Keratinocyte (primary cell): Measurements from ENCODE around the gene PHACTR1. TPM values are rescaled to one million over a fixed set of nuclear protein-coding genes. Genes with fewer than 3 reads are reported as not detected.

Source experiments
- DNase-seq: peaks from one replicate; pipeline ENCODE4 v3.0.0-alpha.2; 2011; ENCODE audit warnings: low read depth, missing footprints, low spot score
- FAIRE-seq: peaks from 2 replicates; lab custom pipeline; 2011; peaks lifted over from hg19 to GRCh38; lab: Jason Lieb, UNC
- H2AFZ ChIP-seq: 2 replicates; pipeline ENCODE4 v1.6.0; 2012; ENCODE audit warnings: low read length, control low read depth, inconsistent platforms; ENCODE audit not compliant: control insufficient read depth
- H3K27ac ChIP-seq: 2 replicates; pipeline ENCODE4 v1.5.1; 2011; ENCODE audit warnings: low read length; ENCODE audit not compliant: control insufficient read depth, insufficient read depth
- H3K27me3 ChIP-seq: 3 replicates; pipeline ENCODE4 v1.6.0; 2011; ENCODE audit warnings: low read length; ENCODE audit not compliant: control insufficient read depth, insufficient read depth; ENCODE audit errors: extremely low read depth
- H3K36me3 ChIP-seq, 2 experiments: 2 replicates in 1 of 2; 3 replicates in 1 of 2; pipeline ENCODE4 v1.5.1; 2011; ENCODE audit warnings: low read length in 2 of 2, mild to moderate bottlenecking in 1 of 2; ENCODE audit not compliant: control insufficient read depth in 2 of 2, insufficient read depth in 2 of 2; ENCODE audit errors: extremely low read depth in 1 of 2
- H3K4me1 ChIP-seq: 3 replicates; pipeline ENCODE4 v1.5.1; 2011; ENCODE audit warnings: low read length; ENCODE audit not compliant: control insufficient read depth, insufficient read depth; ENCODE audit errors: extremely low read depth
- H3K4me2 ChIP-seq: 3 replicates; pipeline ENCODE4 v1.6.0; 2011; ENCODE audit warnings: low read depth, low read length; ENCODE audit not compliant: control insufficient read depth, insufficient read depth; ENCODE audit errors: extremely low read depth
- H3K4me3 ChIP-seq, 3 experiments: fragments of 200-600 bp in 1 of 3; sonication (generic) in 1 of 3; 2 replicates in 2 of 3; 3 replicates in 1 of 3; pipeline ENCODE4 v1.5.1; 2011 to 2016; ENCODE audit warnings: low read length in 3 of 3, mild to moderate bottlenecking in 3 of 3, control low read depth in 2 of 3, inconsistent platforms in 1 of 3, low read depth in 1 of 3, mixed read lengths in 1 of 3, mixed run types in 1 of 3, moderate library complexity in 1 of 3; ENCODE audit not compliant: control insufficient read depth in 2 of 3, insufficient read depth in 2 of 3; ENCODE audit errors: extremely low read depth in 1 of 3
- H3K79me2 ChIP-seq: 2 replicates; pipeline ENCODE4 v1.6.0; 2012; ENCODE audit warnings: low read length; ENCODE audit not compliant: control insufficient read depth, insufficient read depth
- H3K9ac ChIP-seq: 3 replicates; pipeline ENCODE4 v1.6.0; 2011; ENCODE audit warnings: low read length; ENCODE audit not compliant: control insufficient read depth, insufficient read depth; ENCODE audit errors: extremely low read depth
- H3K9me1 ChIP-seq: 3 replicates; pipeline ENCODE4 v1.6.0; 2011; ENCODE audit warnings: low read length; ENCODE audit not compliant: control insufficient read depth, insufficient read depth; ENCODE audit errors: extremely low read depth
- H3K9me3 ChIP-seq: 2 replicates; pipeline ENCODE4 v1.5.1; 2012; ENCODE audit warnings: low read depth, low read length; ENCODE audit not compliant: control insufficient read depth
- H4K20me1 ChIP-seq: 3 replicates; pipeline ENCODE4 v1.6.0; 2011; ENCODE audit warnings: low read length; ENCODE audit not compliant: control insufficient read depth, insufficient read depth; ENCODE audit errors: extremely low read depth
- CTCF ChIP-seq, 3 experiments: IDR thresholded peaks in 1 of 3; conservative IDR thresholded peaks in 1 of 3; optimal IDR thresholded peaks in 1 of 3; 2 replicates in 2 of 3; 3 replicates in 1 of 3; pipeline versions ENCODE3 to v1.5.1; 2011; ENCODE audit warnings: low read length in 3 of 3, mild to moderate bottlenecking in 3 of 3, moderate library complexity in 2 of 3, control low read depth in 1 of 3, inconsistent platforms in 1 of 3; ENCODE audit not compliant: insufficient read depth in 2 of 3; ENCODE audit errors: extremely low read depth in 1 of 3
- EZH2 ChIP-seq: IDR thresholded peaks from one replicate; pipeline ENCODE4 v1.6.1; 2012; ENCODE audit warnings: inconsistent platforms, mild to moderate bottlenecking, low read length, moderate library complexity
- dilution Hi-C: fragments of 300-500 bp; cut with MboI; formaldehyde crosslinking; loops from one replicate; pipeline ENCODE4 v1.7.0; 2020; ENCODE audit warnings: low sequenced_read_pairs; ENCODE audit not compliant: extremely low pct_ligation_motif_present
- polyA plus RNA-seq, 5 experiments: library from polyadenylated mRNA; depleted of rRNA in 3 of 5; stranded (reverse) in 3 of 5; stranded (forward) in 1 of 5; unstranded in 1 of 5; fragments of >200 nt; gene quantifications; 1 replicate in 1 of 5; 2 replicates in 3 of 5; 3 replicates in 1 of 5; pipeline versions ENCODE4 v1.2.1 to v1.2.3, GENCODE V29; 2011 to 2012; ENCODE audit warnings: missing spikeins in 2 of 5, low read depth in 1 of 5, low replicate concordance in 1 of 5

PHACTR1 gene
- polyA plus RNA-seq, 1 donor (not counting 4 experiments of a cell fraction or from before 2014, with no cell fraction given): 0.22 TPM

- FAIRE-seq (no peak), DNase-seq (no peak)
- dilution Hi-C loops: no loop called here
- Histone ChIP-seq H2AFZ (no peak overlapping the region), H3K36me3 (no peaks in the 10 kb centered on the region), H3K9me1 (no peaks in the 10 kb centered on the region), H3K27ac (no peak overlapping the region), H3K9me3 (no peaks in the 10 kb centered on the region), H3K4me1 (no peaks in the 10 kb centered on the region), H3K4me2 (no peak overlapping the region), H3K79me2 (no peaks in the 10 kb centered on the region), H3K9ac (no peak overlapping the region), H4K20me1 (no peaks in the 10 kb centered on the region), H3K4me3 (no peak overlapping the region), H3K27me3 (no peaks in the 10 kb centered on the region)
- TF ChIP-seq EZH2: no peak
- no peak for TF ChIP-seq CTCF (optimal IDR thresholded peaks at IDR 0.05 in 1 of 3, IDR thresholded peaks at IDR 0.05 in 1 of 3, conservative IDR thresholded peaks at IDR 0.05 in 1 of 3; ENCODE audit: extremely low read depth in 1 of 3, insufficient read depth in 2 of 3, low read length in 3 of 3)
Measured at GRCh38 chr6:13058051-13058450, 341.5 kb downstream of the PHACTR1 start.

- Histone ChIP-seq H3K9me3 (no peaks in the 10 kb centered on the region), H3K4me1 (no peaks in the 10 kb centered on the region), H3K27ac (no peak overlapping the region), H3K79me2 (no peaks in the 10 kb centered on the region), H3K4me3 (no peak overlapping the region), H3K9me1 (no peaks in the 10 kb centered on the region), H4K20me1 (no peaks in the 10 kb centered on the region), H3K9ac (no peak overlapping the region), H3K27me3 (no peaks in the 10 kb centered on the region), H3K36me3 (no peaks in the 10 kb centered on the region), H3K4me2 (no peak overlapping the region), H2AFZ (no peak overlapping the region)
- TF ChIP-seq EZH2 (no peak), CTCF (optimal IDR thresholded peaks at IDR 0.05 in 1 of 3, IDR thresholded peaks at IDR 0.05 in 1 of 3, conservative IDR thresholded peaks at IDR 0.05 in 1 of 3; ENCODE audit: extremely low read depth in 1 of 3, insufficient read depth in 2 of 3, low read length in 3 of 3) (no peak)
- dilution Hi-C loops: no loop called here
- FAIRE-seq (no peak), DNase-seq (no peak)
Measured at GRCh38 chr6:13059026-13059425, 342.5 kb downstream of the PHACTR1 start.
